Parathyroid adenoma (tissue), 2 donors: ENCODE results near the gene HOXA13.

ENCODE experiments used
- H2AFZ ChIP-seq: fragments of 300-600 bp; sonication (generic); one replicate; pipeline ENCODE4 v1.7.0; 2017; ENCODE audit warnings: antibody characterized with exemption, mild to moderate bottlenecking
- H3K27ac ChIP-seq: fragments of 300-600 bp; sonication (generic); one replicate; pipeline ENCODE4 v1.7.0; 2017
- H3K27me3 ChIP-seq: fragments of 300-600 bp; sonication (generic); one replicate; pipeline ENCODE4 v1.7.0; 2017; ENCODE audit warnings: low read length; ENCODE audit not compliant: control insufficient read depth, insufficient read depth
- H3K36me3 ChIP-seq: fragments of 300-600 bp; sonication (generic); one replicate; pipeline ENCODE4 v1.7.0; 2017; ENCODE audit warnings: low read length; ENCODE audit not compliant: control insufficient read depth, insufficient read depth
- H3K4me1 ChIP-seq: fragments of 300-600 bp; sonication (generic); one replicate; pipeline ENCODE4 v1.7.0; 2017; ENCODE audit warnings: control low read depth
- H3K4me2 ChIP-seq: fragments of 300-600 bp; sonication (generic); one replicate; pipeline ENCODE4 v1.7.0; 2017; ENCODE audit warnings: low read length
- H3K4me3 ChIP-seq: fragments of 300-600 bp; sonication (generic); one replicate; pipeline ENCODE4 v1.7.0; 2017; ENCODE audit warnings: low read depth, low read length
- H3K79me2 ChIP-seq: fragments of 300-600 bp; sonication (generic); one replicate; pipeline ENCODE4 v1.7.0; 2017; ENCODE audit warnings: control low read depth
- H3K9ac ChIP-seq: fragments of 300-600 bp; sonication (generic); one replicate; pipeline ENCODE4 v1.7.0; 2017; ENCODE audit warnings: mild to moderate bottlenecking
- H3K9me3 ChIP-seq: fragments of 300-600 bp; sonication (generic); one replicate; pipeline ENCODE4 v1.7.0; 2017; ENCODE audit warnings: low read length; ENCODE audit not compliant: control insufficient read depth
- CTCF ChIP-seq: fragments of 300-600 bp; sonication (generic); IDR thresholded peaks from one replicate; pipeline ENCODE4 v1.7.0; 2017; ENCODE audit warnings: antibody characterized with exemption, mild to moderate bottlenecking
- donor health status: primary hyperparathyroidism.

The HOXA13 gene

GRCh38 chr7:27176962-27177794 lies 22.7 kb downstream of the HOXA13 start:
- Histone ChIP-seq H3K27ac (no peak overlapping the region), H3K36me3 (no peaks in the 10 kb centered on the region), H3K9me3 (no peaks in the 10 kb centered on the region), H3K79me2 (no peaks in the 10 kb centered on the region), H3K27me3 (peaks cover 39% of the 10 kb centered on the region), H2AFZ (no peak overlapping the region), H3K9ac (no peak overlapping the region), H3K4me3 (no peak overlapping the region), H3K4me1 (no peaks in the 10 kb centered on the region), H3K4me2 (no peak overlapping the region)
- TF ChIP-seq CTCF: no peak

- H3K9me3 ChIP-seq: no peaks in the 10 kb centered on the region
- TF ChIP-seq CTCF: no peak
- peaks cover 43% of the 10 kb centered on the region for H3K27me3 ChIP-seq
- no peak overlapping the region for H3K27ac ChIP-seq
- no peaks in the 10 kb centered on the region for H3K4me1 ChIP-seq
- no peaks in the 10 kb centered on the region for H3K79me2 ChIP-seq
- H3K4me2 ChIP-seq: no peak overlapping the region
- H2AFZ ChIP-seq: no peak overlapping the region
- no peaks in the 10 kb centered on the region for H3K36me3 ChIP-seq
- H3K9ac ChIP-seq: no peak overlapping the region
- no peak overlapping the region for H3K4me3 ChIP-seq
Observed at GRCh38 chr7:27176524-27176845, 23.4 kb downstream of the HOXA13 start.

- H3K4me1 ChIP-seq: no peaks in the 10 kb centered on the region
- H3K36me3 ChIP-seq: no peaks in the 10 kb centered on the region
- H3K9me3 ChIP-seq: no peaks in the 10 kb centered on the region
- H3K4me3 ChIP-seq: no peak overlapping the region
- no peak overlapping the region for H3K9ac ChIP-seq
- no peak for TF ChIP-seq CTCF
- H3K4me2 ChIP-seq: no peak overlapping the region
- no peak overlapping the region for H3K27ac ChIP-seq
- peaks cover 43% of the 10 kb centered on the region for H3K27me3 ChIP-seq
- no peaks in the 10 kb centered on the region for H3K79me2 ChIP-seq
- no peak overlapping the region for H2AFZ ChIP-seq
Observed at GRCh38 chr7:27175626-27176523, 24.0 kb downstream of the HOXA13 start.

GRCh38 chr7:27174874-27175625 lies 24.8 kb downstream of the HOXA13 start:
- H3K4me1 ChIP-seq: no peaks in the 10 kb centered on the region
- TF ChIP-seq CTCF: no peak
- H2AFZ ChIP-seq: no peak overlapping the region
- H3K36me3 ChIP-seq: no peaks in the 10 kb centered on the region
- H3K4me3 ChIP-seq: no peak overlapping the region
- no peak overlapping the region for H3K4me2 ChIP-seq
- H3K9me3 ChIP-seq: no peaks in the 10 kb centered on the region
- H3K9ac ChIP-seq: no peak overlapping the region
- no peak overlapping the region for H3K27ac ChIP-seq
- H3K27me3 ChIP-seq: peaks cover 40% of the 10 kb centered on the region
- H3K79me2 ChIP-seq: no peaks in the 10 kb centered on the region
